RWPE1 (cell line): ENCODE measurements around the gene PMM1.
A peak's percentile ranks its signal among the peaks of the same experiment; 100 is the strongest.

Experiments
- CTCF ChIA-PET: fragments of 350-600 bp; sonication (Branson Sonifier 250); formaldehyde crosslinking; extraction: SDS; loops from one replicate; lab custom pipeline; 2021; lab: Yijun Ruan, JAX
- POLR2A ChIA-PET: fragments of 400-600 bp; formaldehyde crosslinking; extraction: SDS; loops from one replicate; lab custom pipeline; 2020; ENCODE audit warnings: antibody characterized with exemption; ENCODE audit not compliant: low non-redundant PET; lab: Yijun Ruan, JAX
- DNase-seq: peaks from one replicate; pipeline ENCODE4 v3.0.0; 2012; ENCODE audit warnings: low spot score
- H3K27ac ChIP-seq: fragments of 450-650 bp; 2 replicates; pipeline ENCODE4 v1.5.1; 2017
- TF ChIP-seq, protein P1 (sequence below): fragments of 450-650 bp; conservative IDR thresholded peaks from 2 replicates; pipeline ENCODE4 v1.5.1; 2017; ENCODE audit warnings: low read depth, mild to moderate bottlenecking

The PMM1 gene

GRCh38 chr22:41537203-41537602 lies 52.4 kb downstream of the PMM1 start:
- H3K27ac ChIP-seq: peak overlapping the region; percentile 47
- TF ChIP-seq, protein P1, sequence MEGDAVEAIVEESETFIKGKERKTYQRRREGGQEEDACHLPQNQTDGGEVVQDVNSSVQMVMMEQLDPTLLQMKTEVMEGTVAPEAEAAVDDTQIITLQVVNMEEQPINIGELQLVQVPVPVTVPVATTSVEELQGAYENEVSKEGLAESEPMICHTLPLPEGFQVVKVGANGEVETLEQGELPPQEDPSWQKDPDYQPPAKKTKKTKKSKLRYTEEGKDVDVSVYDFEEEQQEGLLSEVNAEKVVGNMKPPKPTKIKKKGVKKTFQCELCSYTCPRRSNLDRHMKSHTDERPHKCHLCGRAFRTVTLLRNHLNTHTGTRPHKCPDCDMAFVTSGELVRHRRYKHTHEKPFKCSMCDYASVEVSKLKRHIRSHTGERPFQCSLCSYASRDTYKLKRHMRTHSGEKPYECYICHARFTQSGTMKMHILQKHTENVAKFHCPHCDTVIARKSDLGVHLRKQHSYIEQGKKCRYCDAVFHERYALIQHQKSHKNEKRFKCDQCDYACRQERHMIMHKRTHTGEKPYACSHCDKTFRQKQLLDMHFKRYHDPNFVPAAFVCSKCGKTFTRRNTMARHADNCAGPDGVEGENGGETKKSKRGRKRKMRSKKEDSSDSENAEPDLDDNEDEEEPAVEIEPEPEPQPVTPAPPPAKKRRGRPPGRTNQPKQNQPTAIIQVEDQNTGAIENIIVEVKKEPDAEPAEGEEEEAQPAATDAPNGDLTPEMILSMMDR: no peak
- no peak for DNase-seq
- ChIA-PET CTCF (no interaction called here), POLR2A (no interaction called here)

DNA sequence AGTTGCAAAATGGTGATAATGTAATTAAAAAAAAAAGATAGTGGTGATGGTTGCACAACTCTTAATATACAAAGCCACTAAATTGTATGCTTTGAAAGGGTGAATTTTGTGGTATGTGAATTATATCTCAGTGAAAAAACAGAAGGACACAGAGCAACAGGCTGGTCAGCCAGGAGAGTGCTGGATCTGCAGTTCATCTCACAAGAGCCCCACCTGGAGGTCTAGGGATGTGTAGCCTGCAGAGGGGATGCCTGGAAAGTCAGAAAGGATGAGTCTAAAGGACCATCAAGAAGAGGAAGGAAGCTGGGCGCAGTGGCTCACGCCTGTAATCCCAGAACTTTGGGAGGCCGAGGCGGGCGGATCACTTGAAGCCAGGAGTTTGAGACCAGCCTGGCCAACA lies 54.4 kb downstream of the PMM1 start:
- CTCF ChIA-PET: interaction anchor here (0.6 kb wide), 1 partner anchor 9 kb away, joined by 3 read pairs; no protein-coding TSS in a partner anchor
- no peak for DNase-seq
- H3K27ac ChIP-seq: peak overlapping the region; percentile 45
- POLR2A ChIA-PET: no interaction called here
- TF ChIP-seq, protein P1: no peak

DNA sequence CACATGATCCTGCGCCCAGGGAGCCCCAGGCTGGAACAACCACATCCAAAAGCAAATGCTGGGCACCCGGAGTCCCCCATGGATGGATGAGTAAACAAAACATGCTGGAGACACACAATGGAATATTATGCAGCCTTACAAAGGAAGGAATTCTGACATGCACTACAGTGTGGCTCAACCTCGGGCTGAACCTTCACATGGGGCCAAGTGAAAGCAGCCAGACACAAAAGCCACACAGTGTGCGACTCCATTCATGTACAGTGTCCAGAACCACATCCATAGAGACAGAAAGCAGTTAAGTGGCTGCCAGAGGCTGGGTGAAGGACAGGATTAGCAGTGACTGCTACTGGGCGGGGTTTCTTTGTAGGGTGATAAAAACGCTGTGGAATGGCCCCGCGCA lies 55.4 kb downstream of the PMM1 start:
- H3K27ac ChIP-seq: peak overlapping the region; percentile 61; the same call in 1 of the 2 replicates
- CTCF ChIA-PET: no interaction called here
- DNase-seq: no peak
- TF ChIP-seq, protein P1: no peak
- POLR2A ChIA-PET: interaction anchor here (0.6 kb wide), 1 partner anchor 131 kb away, joined by 3 read pairs; no protein-coding TSS in a partner anchor

DNA sequence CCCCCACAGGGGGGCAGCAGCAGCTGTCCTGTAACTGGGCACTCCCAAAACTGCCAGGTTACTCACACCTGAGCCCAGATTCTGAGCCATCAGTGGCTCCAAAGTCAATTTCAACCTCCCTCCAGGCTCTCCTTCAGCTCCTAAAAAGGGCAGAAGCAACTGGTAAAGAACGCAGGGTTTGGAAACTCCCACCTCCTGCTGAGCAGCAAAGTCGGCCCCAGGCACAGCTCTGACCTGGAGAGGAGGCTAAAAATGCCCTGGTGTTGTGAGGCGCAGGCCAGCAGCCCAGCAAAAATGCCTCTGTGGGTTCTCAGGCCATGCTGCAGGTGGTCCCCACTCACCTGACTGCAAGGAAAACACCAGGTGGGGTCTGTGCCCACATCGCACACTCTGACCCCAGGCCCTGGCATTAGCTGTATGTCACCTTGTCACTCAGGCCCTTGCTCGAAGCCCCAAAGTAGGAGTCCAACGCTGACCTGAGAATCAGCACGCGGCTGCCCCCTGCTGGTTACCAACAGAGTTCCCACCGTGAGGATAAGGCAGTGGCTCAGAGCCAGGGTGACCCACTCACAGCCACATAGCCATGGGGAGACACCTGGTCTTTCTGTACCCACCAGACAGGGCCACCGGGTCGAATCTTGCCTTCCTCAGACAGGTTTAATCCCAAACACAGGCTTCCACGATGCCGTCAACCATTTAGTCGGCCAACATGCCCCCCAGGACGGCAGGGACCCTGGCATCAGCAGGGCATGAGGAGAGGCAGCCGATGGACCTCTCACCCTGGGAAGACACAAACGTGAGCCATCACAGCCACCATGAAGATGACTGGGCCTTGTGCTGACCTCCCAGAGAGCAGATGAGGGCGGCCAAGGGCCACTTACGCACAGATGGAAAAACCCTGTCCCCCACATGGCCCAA lies 56.5 kb downstream of the PMM1 start:
- ChIA-PET POLR2A (no interaction called here), CTCF (interaction anchor here (0.5 to 0.7 kb wide), 3 partner anchors 12 to 62 kb away, joined by 5 to 6 read pairs (median 6); no protein-coding TSS in a partner anchor)
- DNase-seq: no peak
- peak overlapping the region; percentile 61 for H3K27ac ChIP-seq
- TF ChIP-seq, protein P1: peak; percentile 72

GRCh38 chr22:41531715-41532477 lies 57.7 kb downstream of the PMM1 start:
- no peak for DNase-seq
- TF ChIP-seq, protein P1: no peak
- ChIA-PET CTCF (interaction anchor here (0.5 to 0.7 kb wide), 2 partner anchors 11 to 65 kb away, joined by 4 to 6 read pairs; no protein-coding TSS in a partner anchor), POLR2A (no interaction called here)
- peak overlapping the region; percentile 61 for H3K27ac ChIP-seq

- CTCF ChIA-PET: no interaction called here
These were observed 58.5 kb downstream of the PMM1 start for GRCh38 chr22:41530890-41531714.

More at GRCh38 chr22:41530890-41531714, 58.5 kb downstream of the PMM1 start:
- no peak for DNase-seq
- POLR2A ChIA-PET: no interaction called here
- peak overlapping the region; percentile 61 for H3K27ac ChIP-seq
- TF ChIP-seq, protein P1: no peak
